K562 (cell line): ENCODE measurements around the gene MYMX. TPM values are rescaled to one million over a fixed set of nuclear protein-coding genes. Genes with fewer than 3 reads are reported as not detected.

ENCODE experiments used
- BRCA1 ChIP-seq, 2 experiments: fragments of 450-650 bp in 1 of 2; sonication (generic) in 1 of 2; formaldehyde crosslinking in 1 of 2; IDR thresholded peaks; 2 replicates each; pipeline versions ENCODE4 v1.5.0 to v1.6.1; 2017 to 2020; ENCODE audit warnings: mild to moderate bottlenecking in 1 of 2, missing genetic modification reagents in 1 of 2
- EGR1 ChIP-seq: fragments of 450-650 bp; conservative IDR thresholded peaks from 2 replicates; pipeline ENCODE4 v1.6.1; 2017; ENCODE audit warnings: mild to moderate bottlenecking
- ESRRB ChIP-seq: fragments of 250-450 bp; sonication (Bioruptor Pico); IDR thresholded peaks from 2 replicates; pipeline ENCODE4 v1.5.0; 2020; ENCODE audit warnings: mild to moderate bottlenecking, moderate library complexity, borderline replicate concordance
- ETV5 ChIP-seq: sonication (generic); formaldehyde crosslinking; IDR thresholded peaks from 2 replicates; pipeline ENCODE4 v1.4.0; 2020; ENCODE audit warnings: low read depth, mild to moderate bottlenecking, missing genetic modification reagents
- FOXK2 ChIP-seq, 2 experiments: fragments of 450-650 bp; IDR thresholded peaks in 1 of 2; conservative IDR thresholded peaks in 1 of 2; 2 replicates each; pipeline ENCODE4 v1.6.1; 2016; ENCODE audit warnings: low read depth in 2 of 2, mild to moderate bottlenecking in 1 of 2
- MAFK ChIP-seq: IDR thresholded peaks from 2 replicates; pipeline ENCODE4 v1.6.1; 2011; ENCODE audit warnings: low read length, improper control_type of control experiment
- NFIC ChIP-seq: fragments of 450-650 bp; IDR thresholded peaks from 2 replicates; pipeline ENCODE4 v1.6.1; 2017; ENCODE audit warnings: mild to moderate bottlenecking, inconsistent platforms
- POLR2AphosphoS5 ChIP-seq: IDR thresholded peaks from 2 replicates; pipeline ENCODE4 v1.6.1; 2011; ENCODE audit warnings: mild to moderate bottlenecking, low read depth, low read length, moderate library complexity; ENCODE audit not compliant: control insufficient read depth, insufficient read depth
- PTRF ChIP-seq: fragments of 450-650 bp; IDR thresholded peaks from 2 replicates; pipeline ENCODE4 v1.6.1; 2016; ENCODE audit warnings: mild to moderate bottlenecking, missing genetic modification characterization, missing compliant biosample characterization
- SOX6 ChIP-seq: fragments of 450-650 bp; IDR thresholded peaks from 2 replicates; pipeline ENCODE4 v1.6.1; 2014; ENCODE audit warnings: mild to moderate bottlenecking
- TAF1 ChIP-seq: IDR thresholded peaks from 2 replicates; pipeline ENCODE4 v1.6.1; 2011; ENCODE audit warnings: mild to moderate bottlenecking, low read length, moderate library complexity; ENCODE audit not compliant: insufficient read depth, control insufficient read depth, severe bottlenecking; ENCODE audit errors: extremely low read depth
- TCF3 ChIP-seq: sonication (generic); formaldehyde crosslinking; IDR thresholded peaks from 2 replicates; pipeline ENCODE4 v1.4.0; 2020; ENCODE audit warnings: mild to moderate bottlenecking, missing genetic modification reagents
- XRCC4 ChIP-seq: IDR thresholded peaks from one replicate; pipeline ENCODE4 v1.6.1; 2011; ENCODE audit not compliant: insufficient read depth, insufficient read length; ENCODE audit errors: extremely low read depth
- ZFX ChIP-seq: sonication (generic); formaldehyde crosslinking; IDR thresholded peaks from 2 replicates; pipeline ENCODE4 v1.8.0; 2022; ENCODE audit warnings: mild to moderate bottlenecking, missing genetic modification reagents, moderate library complexity
- ZNF197 ChIP-seq: fragments of 200-800 bp; sonication (Bioruptor generic); IDR thresholded peaks from 2 replicates; pipeline ENCODE4 v1.6.1; 2016; ENCODE audit warnings: low read depth, missing genetic modification characterization, missing compliant biosample characterization
- ZNF263 ChIP-seq: sonication (generic); formaldehyde crosslinking; IDR thresholded peaks from 2 replicates; pipeline ENCODE4 v1.8.0; 2022; ENCODE audit warnings: mild to moderate bottlenecking, missing genetic modification reagents, borderline replicate concordance
- ZNF507 ChIP-seq: conservative IDR thresholded peaks from 2 replicates; pipeline ENCODE4 v1.6.1; 2017; ENCODE audit warnings: missing genetic modification characterization, missing compliant biosample characterization
- polyA plus RNA-seq, 8 experiments: library from polyadenylated mRNA; depleted of rRNA in 4 of 8; stranded (reverse) in 5 of 8; unstranded in 3 of 8; fragments of >200 nt; fragmentation: Nextera tagmentation in 2 of 8; fragmentation: Illumina TruSeq in 1 of 8; extraction: Ambion mirVana in 2 of 8; extraction: Trizol in 1 of 8; gene quantifications; 2 replicates each; pipeline versions ENCODE4 v1.2.1 to v1.2.3, GENCODE V29; 2011 to 2014; ENCODE audit warnings: inconsistent platforms in 1 of 8, missing spikeins in 1 of 8
- total RNA-seq, 7 experiments: library from RNA; depleted of rRNA in 6 of 7; stranded (reverse); fragments of >200 nt in 6 of 7; fragmentation: Illumina TruSeq in 2 of 7; extraction: Trizol in 2 of 7; gene quantifications; 2 replicates each; pipeline versions ENCODE4 v1.2.1 to v1.2.3, GENCODE V29; 2011 to 2021; ENCODE audit warnings: low replicate concordance in 1 of 7
- TF ChIP-seq, protein P1 (sequence below): sonication (generic); formaldehyde crosslinking; IDR thresholded peaks from 2 replicates; pipeline ENCODE4 v1.8.0; 2023; ENCODE audit warnings: mild to moderate bottlenecking, missing genetic modification reagents
- TF ChIP-seq, protein P2 (sequence below): fragments of 450-650 bp; IDR thresholded peaks from 2 replicates; pipeline ENCODE4 v1.6.1; 2017; ENCODE audit warnings: antibody characterized with exemption, mild to moderate bottlenecking
- TF ChIP-seq, protein P3 (sequence below): fragments of 250-450 bp; sonication (Bioruptor Pico); IDR thresholded peaks from 2 replicates; pipeline ENCODE4 v1.9.0; 2021; ENCODE audit warnings: mild to moderate bottlenecking

Gene MYMX
- total and polyA plus RNA-seq, 9 of the 15 experiments (the other 6 are each of a cell fraction or from before 2014, with no cell fraction given) = 0.12 TPM; not detected in 8

DNA sequence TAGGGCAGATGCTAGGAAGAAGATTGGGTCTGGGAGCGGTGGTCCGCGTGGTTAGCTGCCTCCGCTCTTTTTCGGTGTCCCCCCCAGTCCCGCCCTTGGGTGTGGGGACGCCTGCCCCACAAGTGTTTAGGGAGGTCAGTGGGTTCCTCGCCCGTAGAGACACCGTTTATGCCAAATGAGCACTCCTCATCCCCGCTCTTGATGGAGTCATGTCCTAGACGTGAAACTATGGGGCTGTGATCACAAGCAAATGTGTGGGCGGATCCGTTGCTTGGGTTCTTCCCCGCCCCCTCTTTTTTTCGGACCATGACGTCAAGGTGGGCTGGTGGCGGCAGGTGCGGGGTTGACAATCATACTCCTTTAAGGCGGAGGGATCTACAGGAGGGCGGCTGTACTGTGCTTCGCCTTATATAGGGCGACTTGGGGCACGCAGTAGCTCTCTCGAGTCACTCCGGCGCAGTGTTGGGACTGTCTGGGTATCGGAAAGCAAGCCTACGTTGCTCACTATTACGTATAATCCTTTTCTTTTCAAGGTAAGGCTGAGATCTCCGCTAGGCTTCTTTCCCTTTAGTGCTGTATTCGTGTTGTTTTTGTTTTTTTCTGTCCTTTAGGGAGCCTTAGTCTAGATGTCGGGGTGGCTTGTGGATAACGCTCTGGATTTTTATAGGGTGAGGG is 30.1 kb downstream of the MYMX start, which contains the start of gene HSP90AB1 (continued):
- TF ChIP-seq XRCC4 (no peak), TAF1 (peak; percentile 100), TCF3 (CRISPR knock-in tag) (no peak; the same call in 1 of the 2 replicates), ZNF263 (peak; percentile 50; the same call in 1 of the 2 replicates), ETV5 (CRISPR knock-in tag) (no peak), MAFK (no peak), EGR1 (peak; percentile 99), FOXK2 (conservative IDR thresholded peaks at IDR 0.05 in 1 of 2, IDR thresholded peaks at IDR 0.05 in 1 of 2; ENCODE audit: low read depth in 2 of 2) (peak; percentile 52 to 62; a peak in 2 of 4 replicates), SOX6 (peak; percentile 49), PTRF (tag) (no peak), NFIC (peak; percentile 82), ZFX (CRISPR knock-in tag) (peak; percentile 34), POLR2AphosphoS5 (peak; percentile 100), ZNF507 (tag) (no peak), ESRRB (no peak), BRCA1 (IDR thresholded peaks at IDR 0.05) (no peak), BRCA1 (CRISPR knock-in tag; IDR thresholded peaks at IDR 0.05) (0 out of 2 replicates have a peak, but pooled peaks have one; percentile 60), ZNF197 (CRISPR knock-in tag) (peak; percentile 86; the same call in 1 of the 2 replicates)
- TF ChIP-seq, protein P1, sequence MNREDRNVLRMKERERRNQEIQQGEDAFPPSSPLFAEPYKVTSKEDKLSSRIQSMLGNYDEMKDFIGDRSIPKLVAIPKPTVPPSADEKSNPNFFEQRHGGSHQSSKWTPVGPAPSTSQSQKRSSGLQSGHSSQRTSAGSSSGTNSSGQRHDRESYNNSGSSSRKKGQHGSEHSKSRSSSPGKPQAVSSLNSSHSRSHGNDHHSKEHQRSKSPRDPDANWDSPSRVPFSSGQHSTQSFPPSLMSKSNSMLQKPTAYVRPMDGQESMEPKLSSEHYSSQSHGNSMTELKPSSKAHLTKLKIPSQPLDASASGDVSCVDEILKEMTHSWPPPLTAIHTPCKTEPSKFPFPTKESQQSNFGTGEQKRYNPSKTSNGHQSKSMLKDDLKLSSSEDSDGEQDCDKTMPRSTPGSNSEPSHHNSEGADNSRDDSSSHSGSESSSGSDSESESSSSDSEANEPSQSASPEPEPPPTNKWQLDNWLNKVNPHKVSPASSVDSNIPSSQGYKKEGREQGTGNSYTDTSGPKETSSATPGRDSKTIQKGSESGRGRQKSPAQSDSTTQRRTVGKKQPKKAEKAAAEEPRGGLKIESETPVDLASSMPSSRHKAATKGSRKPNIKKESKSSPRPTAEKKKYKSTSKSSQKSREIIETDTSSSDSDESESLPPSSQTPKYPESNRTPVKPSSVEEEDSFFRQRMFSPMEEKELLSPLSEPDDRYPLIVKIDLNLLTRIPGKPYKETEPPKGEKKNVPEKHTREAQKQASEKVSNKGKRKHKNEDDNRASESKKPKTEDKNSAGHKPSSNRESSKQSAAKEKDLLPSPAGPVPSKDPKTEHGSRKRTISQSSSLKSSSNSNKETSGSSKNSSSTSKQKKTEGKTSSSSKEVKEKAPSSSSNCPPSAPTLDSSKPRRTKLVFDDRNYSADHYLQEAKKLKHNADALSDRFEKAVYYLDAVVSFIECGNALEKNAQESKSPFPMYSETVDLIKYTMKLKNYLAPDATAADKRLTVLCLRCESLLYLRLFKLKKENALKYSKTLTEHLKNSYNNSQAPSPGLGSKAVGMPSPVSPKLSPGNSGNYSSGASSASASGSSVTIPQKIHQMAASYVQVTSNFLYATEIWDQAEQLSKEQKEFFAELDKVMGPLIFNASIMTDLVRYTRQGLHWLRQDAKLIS (CRISPR knock-in tag) = no peak
- TF ChIP-seq, protein P2, sequence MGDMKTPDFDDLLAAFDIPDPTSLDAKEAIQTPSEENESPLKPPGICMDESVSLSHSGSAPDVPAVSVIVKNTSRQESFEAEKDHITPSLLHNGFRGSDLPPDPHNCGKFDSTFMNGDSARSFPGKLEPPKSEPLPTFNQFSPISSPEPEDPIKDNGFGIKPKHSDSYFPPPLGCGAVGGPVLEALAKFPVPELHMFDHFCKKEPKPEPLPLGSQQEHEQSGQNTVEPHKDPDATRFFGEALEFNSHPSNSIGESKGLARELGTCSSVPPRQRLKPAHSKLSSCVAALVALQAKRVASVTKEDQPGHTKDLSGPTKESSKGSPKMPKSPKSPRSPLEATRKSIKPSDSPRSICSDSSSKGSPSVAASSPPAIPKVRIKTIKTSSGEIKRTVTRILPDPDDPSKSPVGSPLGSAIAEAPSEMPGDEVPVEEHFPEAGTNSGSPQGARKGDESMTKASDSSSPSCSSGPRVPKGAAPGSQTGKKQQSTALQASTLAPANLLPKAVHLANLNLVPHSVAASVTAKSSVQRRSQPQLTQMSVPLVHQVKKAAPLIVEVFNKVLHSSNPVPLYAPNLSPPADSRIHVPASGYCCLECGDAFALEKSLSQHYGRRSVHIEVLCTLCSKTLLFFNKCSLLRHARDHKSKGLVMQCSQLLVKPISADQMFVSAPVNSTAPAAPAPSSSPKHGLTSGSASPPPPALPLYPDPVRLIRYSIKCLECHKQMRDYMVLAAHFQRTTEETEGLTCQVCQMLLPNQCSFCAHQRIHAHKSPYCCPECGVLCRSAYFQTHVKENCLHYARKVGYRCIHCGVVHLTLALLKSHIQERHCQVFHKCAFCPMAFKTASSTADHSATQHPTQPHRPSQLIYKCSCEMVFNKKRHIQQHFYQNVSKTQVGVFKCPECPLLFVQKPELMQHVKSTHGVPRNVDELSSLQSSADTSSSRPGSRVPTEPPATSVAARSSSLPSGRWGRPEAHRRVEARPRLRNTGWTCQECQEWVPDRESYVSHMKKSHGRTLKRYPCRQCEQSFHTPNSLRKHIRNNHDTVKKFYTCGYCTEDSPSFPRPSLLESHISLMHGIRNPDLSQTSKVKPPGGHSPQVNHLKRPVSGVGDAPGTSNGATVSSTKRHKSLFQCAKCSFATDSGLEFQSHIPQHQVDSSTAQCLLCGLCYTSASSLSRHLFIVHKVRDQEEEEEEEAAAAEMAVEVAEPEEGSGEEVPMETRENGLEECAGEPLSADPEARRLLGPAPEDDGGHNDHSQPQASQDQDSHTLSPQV = no peak
- TF ChIP-seq, protein P3, sequence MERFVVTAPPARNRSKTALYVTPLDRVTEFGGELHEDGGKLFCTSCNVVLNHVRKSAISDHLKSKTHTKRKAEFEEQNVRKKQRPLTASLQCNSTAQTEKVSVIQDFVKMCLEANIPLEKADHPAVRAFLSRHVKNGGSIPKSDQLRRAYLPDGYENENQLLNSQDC (CRISPR knock-in tag) = peak; percentile 84; the same call in 1 of the 2 replicates
